ENCODE data around the gene GIT2.

DNA sequence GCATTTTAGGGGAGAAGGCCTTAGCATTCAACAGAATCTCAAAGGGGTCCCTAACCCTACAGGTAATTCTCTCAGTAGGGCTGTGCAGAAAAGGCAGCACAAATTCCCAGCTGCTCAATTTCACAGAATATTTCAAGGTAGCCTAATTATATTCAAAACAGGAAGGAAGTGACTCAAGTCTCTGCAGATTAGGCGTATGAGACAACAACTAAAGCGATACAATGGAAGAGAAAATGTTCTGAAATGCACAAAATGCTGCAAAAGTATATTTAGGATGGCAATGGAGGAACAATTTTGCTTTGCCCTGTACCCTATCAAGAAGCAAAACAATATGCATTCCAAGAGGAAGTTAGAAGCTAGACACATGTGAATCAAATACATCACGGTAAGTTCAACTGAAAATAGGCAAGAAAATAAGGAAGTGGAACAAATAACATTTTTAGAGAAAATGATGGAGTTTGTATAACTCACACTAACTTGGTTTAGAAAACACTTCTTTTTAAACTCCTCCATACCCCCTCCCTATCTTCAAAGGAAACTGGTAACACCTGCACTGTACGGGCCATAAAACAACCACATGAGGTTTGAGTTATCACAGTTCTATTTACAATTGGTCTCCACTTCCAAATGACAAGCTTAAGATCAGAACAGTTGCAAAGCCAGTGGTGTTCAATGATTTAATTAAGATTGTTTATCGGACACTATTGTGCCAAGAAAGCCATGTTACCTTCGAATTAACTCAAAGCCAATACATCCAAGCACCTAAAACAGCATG is 1.6 kb downstream of the GIT2 start:
- TF ChIP-seq CTCF (IDR thresholded peaks at IDR 0.05; ENCODE audit: borderline replicate concordance, extremely low read depth, low read length, poor library complexity, severe bottlenecking) (no peak), EZH2 (IDR thresholded peaks at IDR 0.05; ENCODE audit: borderline replicate concordance, low read depth, low read length, severe bottlenecking) (no peak)
